ENCODE data around the gene OR1F1.

The OR1F1 gene

GRCh38 chr16:3246002-3246401 lies 58.0 kb downstream of the OR1F1 start:
- no peak for DNase-seq (ENCODE audit: low read depth in 1 of 2, low spot score in 1 of 2)

GRCh38 chr16:3246876-3247275 lies 58.9 kb downstream of the OR1F1 start:
- no peak for DNase-seq (ENCODE audit: low read depth in 1 of 2, low spot score in 1 of 2)

- no peak for DNase-seq (ENCODE audit: low read depth in 1 of 2, low spot score in 1 of 2)
Observed at GRCh38 chr16:3248596-3248995, 60.6 kb downstream of the OR1F1 start.

GRCh38 chr16:3249020-3249419 lies 61.0 kb downstream of the OR1F1 start:
- no peak for DNase-seq (ENCODE audit: low read depth in 1 of 2, low spot score in 1 of 2)

DNA sequence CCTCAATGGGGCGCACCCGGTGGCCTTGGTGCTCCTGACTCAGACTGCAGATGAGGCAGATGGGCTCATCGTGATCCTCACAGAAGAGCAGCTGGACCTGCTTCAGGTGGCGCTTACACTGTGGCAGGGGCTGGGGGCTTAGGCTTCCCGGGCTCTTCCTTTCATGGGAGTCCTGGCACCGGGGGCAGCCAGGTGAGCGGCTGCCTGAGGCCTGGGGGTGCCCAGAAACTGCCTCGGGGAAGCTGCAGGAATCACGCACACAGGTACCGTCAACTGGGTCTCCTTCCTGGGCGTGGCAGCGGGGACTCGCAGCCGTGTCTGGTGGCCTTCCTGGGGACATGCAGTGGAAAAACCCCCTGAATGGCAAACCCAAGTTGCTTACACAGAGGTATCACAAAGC lies 61.4 kb downstream of the OR1F1 start:
- no peak for DNase-seq (ENCODE audit: low read depth in 1 of 2, low spot score in 1 of 2)

GRCh38 chr16:3252967-3253366 lies 65.0 kb downstream of the OR1F1 start:
- no peak for DNase-seq (ENCODE audit: low read depth in 1 of 2, low spot score in 1 of 2)

DNA sequence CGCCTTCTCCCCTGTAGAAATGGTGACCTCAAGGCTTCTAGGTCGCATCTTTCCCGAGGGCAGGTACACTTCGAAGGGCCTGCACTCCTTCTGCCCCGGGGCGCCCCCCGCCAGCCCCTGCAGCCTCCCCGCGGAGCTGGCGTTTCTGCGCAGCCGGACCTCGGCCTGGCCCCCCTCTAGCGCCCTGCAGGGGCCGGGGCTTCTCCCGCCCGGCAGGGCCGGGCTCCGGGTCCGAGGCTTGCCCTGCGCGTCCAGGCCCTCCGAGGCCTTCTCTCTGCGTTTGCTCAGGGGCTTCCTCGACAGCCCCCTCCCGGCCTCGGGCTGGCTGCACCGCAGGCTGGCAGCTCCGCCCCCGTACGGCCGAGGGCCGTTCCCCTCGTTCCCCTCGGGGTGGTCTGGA lies 66.3 kb downstream of the OR1F1 start:
- DNase-seq (ENCODE audit: low read depth in 1 of 2, low spot score in 1 of 2), result no peak

All from activated CD4-positive, alpha-beta T cell treated with anti-CD3 and anti-CD28 coated beads, Interleukin-2, amount 50 U/mL, for 24 hours (primary cell).